Epithelial cell of esophagus (primary cell): ENCODE measurements around the gene YIPF7.
A peak's percentile ranks its signal among the peaks of the same experiment; 100 is the strongest.

ENCODE experiments used
- DNase-seq: peaks from one replicate; pipeline ENCODE4 v3.0.0; 2010; ENCODE audit warnings: low read depth
- H3K4me3 ChIP-seq: 2 replicates; pipeline ENCODE4 v1.5.1; 2011; ENCODE audit warnings: mild to moderate bottlenecking, low read length, control low read depth
- TF ChIP-seq, protein P1 (sequence below): IDR thresholded peaks from 2 replicates; pipeline ENCODE4 v1.5.1; 2011; ENCODE audit warnings: low read depth, mild to moderate bottlenecking, low read length, control low read depth, inconsistent platforms; ENCODE audit not compliant: insufficient read depth; ENCODE audit errors: missing control alignments

Gene YIPF7

DNA sequence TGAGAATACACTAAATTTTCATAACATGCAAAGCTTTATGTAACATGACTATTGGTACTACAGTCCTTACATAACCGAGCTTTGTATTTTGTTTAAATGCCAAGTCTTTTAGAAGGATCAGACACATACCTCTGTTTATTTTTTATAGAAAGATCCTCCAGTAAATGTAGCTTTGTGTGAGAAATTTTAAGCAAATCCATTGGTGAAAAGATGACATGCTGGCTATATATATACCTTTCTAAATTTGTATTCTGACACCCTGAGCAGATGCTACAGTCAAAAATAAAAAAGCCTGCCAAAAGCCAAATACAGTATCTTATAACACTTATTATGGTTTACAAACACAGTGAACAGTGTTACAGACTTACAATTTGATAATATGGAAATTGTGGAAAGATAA lies at the start of gene YIPF7:
Gene YIPF7 (minus strand): TSS at position 201 of the 400 bp plus-strand sequence. CDS start 1,525 bp downstream, outside the sequence.
- TF ChIP-seq, protein P1, sequence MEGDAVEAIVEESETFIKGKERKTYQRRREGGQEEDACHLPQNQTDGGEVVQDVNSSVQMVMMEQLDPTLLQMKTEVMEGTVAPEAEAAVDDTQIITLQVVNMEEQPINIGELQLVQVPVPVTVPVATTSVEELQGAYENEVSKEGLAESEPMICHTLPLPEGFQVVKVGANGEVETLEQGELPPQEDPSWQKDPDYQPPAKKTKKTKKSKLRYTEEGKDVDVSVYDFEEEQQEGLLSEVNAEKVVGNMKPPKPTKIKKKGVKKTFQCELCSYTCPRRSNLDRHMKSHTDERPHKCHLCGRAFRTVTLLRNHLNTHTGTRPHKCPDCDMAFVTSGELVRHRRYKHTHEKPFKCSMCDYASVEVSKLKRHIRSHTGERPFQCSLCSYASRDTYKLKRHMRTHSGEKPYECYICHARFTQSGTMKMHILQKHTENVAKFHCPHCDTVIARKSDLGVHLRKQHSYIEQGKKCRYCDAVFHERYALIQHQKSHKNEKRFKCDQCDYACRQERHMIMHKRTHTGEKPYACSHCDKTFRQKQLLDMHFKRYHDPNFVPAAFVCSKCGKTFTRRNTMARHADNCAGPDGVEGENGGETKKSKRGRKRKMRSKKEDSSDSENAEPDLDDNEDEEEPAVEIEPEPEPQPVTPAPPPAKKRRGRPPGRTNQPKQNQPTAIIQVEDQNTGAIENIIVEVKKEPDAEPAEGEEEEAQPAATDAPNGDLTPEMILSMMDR = no peak
- H3K4me3 ChIP-seq = no peak within 1 kb of the TSS
- DNase-seq = no peak

DNA sequence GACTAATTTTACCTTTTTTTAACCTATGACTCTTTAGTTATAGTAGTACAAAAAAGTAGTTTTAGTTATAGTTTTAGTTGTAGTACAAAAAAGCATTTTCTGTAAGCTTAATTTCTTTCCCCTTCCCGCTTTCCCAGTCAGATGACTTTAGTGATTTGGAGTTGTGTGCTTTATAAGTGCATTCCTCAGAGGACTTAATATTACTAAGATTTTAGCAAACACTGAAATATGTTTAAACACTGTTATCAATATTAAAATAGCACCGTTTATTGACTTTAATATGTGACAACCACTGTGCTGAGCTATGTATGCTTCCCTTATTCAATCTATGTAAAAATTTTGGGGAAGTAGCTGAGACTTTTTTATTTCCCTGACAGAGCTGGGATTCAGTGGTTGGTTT lies 49.6 kb upstream of the YIPF7 start:
- TF ChIP-seq, protein P1 = no peak
- DNase-seq = no peak
- no peak overlapping the region for H3K4me3 ChIP-seq

DNA sequence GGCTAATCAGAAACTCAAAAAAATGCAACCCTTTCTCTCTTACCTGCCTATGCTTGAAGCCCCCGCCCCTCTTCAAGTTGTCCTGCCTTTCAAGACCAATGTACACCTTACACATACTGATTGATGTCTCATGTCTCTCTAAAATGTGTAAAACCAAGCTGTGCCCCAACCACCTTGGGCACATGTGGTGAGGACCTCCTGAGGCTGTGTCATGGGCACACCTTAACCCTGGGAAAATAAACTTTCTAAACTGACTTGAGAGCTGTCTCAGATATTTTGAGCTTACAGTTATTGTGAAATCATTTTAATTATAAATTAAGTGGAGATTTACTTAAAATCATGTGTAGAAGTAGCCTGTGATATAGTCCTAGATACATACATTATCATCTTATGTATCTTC lies 49.0 kb upstream of the YIPF7 start:
- TF ChIP-seq, protein P1 = no peak
- no peak overlapping the region for H3K4me3 ChIP-seq
- DNase-seq = no peak

DNA sequence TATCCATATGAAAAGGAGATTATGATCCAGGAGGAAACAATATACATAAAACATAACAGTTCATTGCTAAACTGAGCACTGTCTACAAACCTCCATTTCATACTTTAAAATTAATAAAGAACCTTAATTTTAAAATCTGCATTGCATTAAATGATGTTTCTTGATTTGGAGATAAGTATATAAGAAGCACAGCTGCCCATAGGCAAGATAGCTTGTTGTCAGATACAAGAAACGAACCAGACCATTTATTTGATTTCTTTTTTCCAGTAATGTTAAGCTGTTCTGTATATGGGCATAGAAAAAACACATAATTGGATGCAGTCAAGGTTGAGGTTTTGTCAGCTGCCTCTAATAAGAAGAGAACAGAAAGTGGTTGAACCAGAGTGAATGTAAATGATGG lies 33.2 kb upstream of the YIPF7 start:
- no peak for DNase-seq
- H3K4me3 ChIP-seq = no peak overlapping the region
- TF ChIP-seq, protein P1 = no peak

DNA sequence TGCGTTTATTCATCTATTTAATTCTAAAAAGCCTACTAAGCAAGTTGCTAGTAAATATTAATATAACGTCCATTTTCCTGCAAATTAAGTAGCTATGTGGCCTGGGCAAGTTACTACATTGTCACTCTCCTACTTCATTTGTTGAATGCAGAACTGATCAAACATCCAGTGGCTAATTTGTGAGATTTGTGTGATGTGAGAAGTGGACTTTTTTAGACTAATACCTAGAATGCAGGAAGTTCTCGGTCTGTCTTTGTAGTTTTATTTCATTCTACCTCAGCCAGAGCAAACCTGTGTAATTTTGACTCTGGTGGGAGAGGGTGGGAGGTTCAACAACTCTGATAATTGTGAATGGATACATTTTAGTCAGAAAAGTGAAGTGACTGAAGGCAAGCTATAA lies 27.6 kb upstream of the YIPF7 start:
- peak overlapping the region; percentile 91 for H3K4me3 ChIP-seq
- TF ChIP-seq, protein P1 = no peak
- DNase-seq = no peak

DNA sequence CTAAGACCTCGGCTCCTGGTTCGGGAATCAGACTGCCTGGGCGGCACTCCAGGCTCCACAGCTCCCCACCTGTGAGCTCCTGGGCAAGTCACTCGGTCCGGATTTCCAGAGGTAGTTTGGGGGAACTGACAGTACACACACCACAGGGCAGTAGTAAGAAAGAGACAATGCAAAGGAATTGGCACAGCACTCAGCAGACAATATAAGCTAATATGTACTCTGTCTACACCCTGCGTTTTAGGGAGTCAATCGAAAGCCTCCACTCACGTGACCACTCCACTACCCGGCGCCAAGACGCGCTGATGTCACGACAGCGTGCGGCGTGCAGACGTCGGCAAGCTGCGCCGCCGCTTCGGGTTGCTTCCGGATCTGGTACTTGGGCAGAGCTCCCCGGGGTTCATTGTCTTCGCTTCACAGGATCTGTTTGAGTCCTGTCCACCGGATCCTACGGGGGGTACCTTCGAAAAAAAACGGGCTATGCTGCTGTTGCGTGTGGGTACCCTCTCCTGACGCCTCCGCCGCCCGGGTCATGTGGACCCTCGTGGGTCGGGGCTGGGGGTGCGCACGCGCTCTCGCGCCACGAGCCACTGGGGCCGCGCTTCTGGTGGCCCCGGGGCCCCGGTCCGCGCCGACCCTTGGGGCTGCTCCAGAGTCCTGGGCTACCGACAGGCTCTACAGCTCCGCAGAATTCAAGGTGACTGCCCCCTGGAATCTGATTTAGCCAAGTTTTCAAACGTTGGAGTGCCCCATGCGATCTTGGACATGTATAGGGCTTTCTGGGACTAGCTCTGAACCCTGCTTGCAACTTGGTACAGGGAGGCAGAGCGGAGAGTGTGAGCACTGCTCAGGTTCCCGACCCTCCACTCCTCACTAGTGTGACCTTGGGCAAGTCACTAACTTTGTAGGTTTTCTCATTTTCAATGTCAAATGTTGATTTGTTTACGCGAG lies 26.9 kb upstream of the YIPF7 start, which contains the start of gene GUF1:
Gene GUF1 (plus strand): TSS at position 327 of the 948 bp plus-strand sequence. CDS start 203 bp downstream, at position 530.
- H3K4me3 ChIP-seq = peak within 1 kb of the TSS; percentile 91
- TF ChIP-seq, protein P1 = no peak
- peak; percentile 93 for DNase-seq

DNA sequence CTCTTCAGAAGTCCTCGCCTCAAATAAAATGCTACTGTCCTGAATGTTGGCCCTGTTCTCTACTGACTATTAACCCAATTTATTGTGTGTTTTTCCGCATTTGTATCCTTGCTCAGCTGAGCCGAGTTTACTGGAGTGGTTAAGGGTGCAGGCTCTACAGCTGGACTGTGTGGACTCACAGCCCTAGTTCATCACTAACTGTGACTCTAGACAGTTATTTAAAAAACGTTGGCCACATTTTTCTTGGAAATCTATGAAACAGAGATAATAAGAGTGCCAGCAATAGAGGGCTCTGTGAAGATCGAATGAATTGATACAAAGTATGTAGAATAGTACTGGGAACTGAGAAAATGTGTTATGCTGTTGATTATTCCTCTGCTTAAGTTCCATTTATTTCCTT lies 23.9 kb upstream of the YIPF7 start:
- TF ChIP-seq, protein P1 = no peak
- H3K4me3 ChIP-seq = no peak overlapping the region

More for the DNA sequence above, 23.9 kb upstream of the YIPF7 start:
- no peak for DNase-seq
